Psoas muscle (tissue), 8 donors: ENCODE measurements around the gene GABRB1. TPM values are rescaled to one million over a fixed set of nuclear protein-coding genes. Genes with fewer than 3 reads are reported as not detected.

Experiments
- ATAC-seq, 4 donors: fragments of 200-7000 bp; cut with Tn5 transposase; one replicate each; pipeline ENCODE4 v1.9.1; 2020; ENCODE audit warnings: moderate library complexity in 3 of 4, mild to moderate bottlenecking in 2 of 4
- DNase-seq, 2 donors: peaks; one replicate each; pipeline ENCODE4 v3.0.0-alpha.2; 2020
- H3K27ac ChIP-seq: fragments of 200-600 bp; one replicate; pipeline ENCODE4 v1.8.0; 2022
- H3K27me3 ChIP-seq, 3 donors: fragments of 200-600 bp in 1 of 3; one replicate each; pipeline versions ENCODE4 v1.6.1 to v1.8.0; 2013 to 2022; ENCODE audit warnings: low read length in 2 of 3, mild to moderate bottlenecking in 2 of 3, moderate library complexity in 1 of 3; ENCODE audit not compliant: insufficient read depth in 3 of 3
- H3K36me3 ChIP-seq, 2 donors: fragments of 200-600 bp in 1 of 2; one replicate each; pipeline versions ENCODE4 v1.6.1 to v1.8.0; 2013 to 2022; ENCODE audit warnings: low read depth in 1 of 2, mild to moderate bottlenecking in 1 of 2, moderate library complexity in 1 of 2; ENCODE audit not compliant: insufficient read depth in 1 of 2
- H3K4me1 ChIP-seq: fragments of 200-600 bp; one replicate; pipeline ENCODE4 v1.8.0; 2022
- H3K4me3 ChIP-seq: fragments of 200-600 bp; one replicate; pipeline ENCODE4 v1.8.0; 2022; ENCODE audit warnings: mild to moderate bottlenecking
- H3K9me3 ChIP-seq: fragments of 200-600 bp; one replicate; pipeline ENCODE4 v1.8.0; 2022
- WGBS, 3 donors: extraction: QIAGEN DNeasy Blood & Tissue Kit; methylation state at CpG; one replicate each; pipeline versions ENCODE4 v1.1.6 to v1.1.7; 2013; 5-methylcytosine and 5-hydroxymethylcytosine counted together
- intact Hi-C, 2 donors: fragments of 100-400 bp; cut with DNase I; formaldehyde crosslinking; loops; one replicate each; pipeline versions ENCODE4 v1.11.0 to v1.14.2; 2022
- polyA plus RNA-seq, 3 donors: library from polyadenylated mRNA; stranded (reverse); fragments of 200-250 nt; gene quantifications; one replicate each; pipeline ENCODE4 v1.2.3, GENCODE V29; 2013
- total RNA-seq, 4 donors: library from RNA; stranded (reverse); fragmentation: NEBNext Ultra II Directional in 2 of 4; extraction: Animal tissue kit (Norgen Biotek cat#: 25700) in 2 of 4; gene quantifications; one replicate each; pipeline versions ENCODE4 v1.2.1 to v1.2.4, GENCODE V29; 2021 to 2023
- TF ChIP-seq, protein P1 (sequence below): fragments of 200-600 bp; IDR thresholded peaks from one replicate; pipeline ENCODE4 v1.8.0; 2022; ENCODE audit warnings: antibody characterized with exemption
- donor health status: healthy with polysubstance abuse.
- donor health status: DM: no; HTN: no; CAD: no; lungs with moderate emphysema.
- donor health status: Bipolar disorder and iron deficiency.
- donor health status: healthy.
- donor health status: DM: yes; HTN: yes; CAD: no.
- donor health status: DM: no; HTN: no; CAD: no.
- donor health status: DM: no; HTN: no; CAD: no.
- donor health status: DM: yes; HTN: yes; CAD: no.

The GABRB1 gene
- total and polyA plus RNA-seq, 7 donors: not detected

DNA sequence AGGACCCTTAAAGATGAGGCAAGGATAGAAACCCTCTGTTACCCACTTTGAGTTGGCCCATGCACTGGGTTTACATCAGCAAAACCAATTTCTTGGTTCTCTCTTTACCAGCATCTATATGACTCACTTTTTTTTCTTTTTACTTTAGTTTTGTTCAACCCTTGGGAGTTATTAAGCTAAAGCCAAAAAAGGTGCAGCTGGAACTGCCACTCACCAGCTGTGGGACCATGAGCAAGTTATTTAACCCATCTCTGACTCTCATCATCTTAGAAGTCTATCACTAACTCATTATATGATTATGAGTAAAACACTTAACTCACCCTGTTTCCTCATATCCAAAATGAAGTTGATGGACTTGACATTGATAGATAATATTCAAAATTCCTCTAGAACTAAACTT lies 53.4 kb downstream of the GABRB1 start:
- intact Hi-C loops: no loop called here
- no peak for ATAC-seq
- Histone ChIP-seq H3K4me1 (no peaks in the 10 kb centered on the region), H3K27ac (no peak overlapping the region), H3K4me3 (no peak overlapping the region), H3K36me3 (no peaks in the 10 kb centered on the region), H3K9me3 (no peaks in the 10 kb centered on the region), H3K27me3 (no peaks in the 10 kb centered on the region)
- no peak for DNase-seq
- TF ChIP-seq, protein P1, sequence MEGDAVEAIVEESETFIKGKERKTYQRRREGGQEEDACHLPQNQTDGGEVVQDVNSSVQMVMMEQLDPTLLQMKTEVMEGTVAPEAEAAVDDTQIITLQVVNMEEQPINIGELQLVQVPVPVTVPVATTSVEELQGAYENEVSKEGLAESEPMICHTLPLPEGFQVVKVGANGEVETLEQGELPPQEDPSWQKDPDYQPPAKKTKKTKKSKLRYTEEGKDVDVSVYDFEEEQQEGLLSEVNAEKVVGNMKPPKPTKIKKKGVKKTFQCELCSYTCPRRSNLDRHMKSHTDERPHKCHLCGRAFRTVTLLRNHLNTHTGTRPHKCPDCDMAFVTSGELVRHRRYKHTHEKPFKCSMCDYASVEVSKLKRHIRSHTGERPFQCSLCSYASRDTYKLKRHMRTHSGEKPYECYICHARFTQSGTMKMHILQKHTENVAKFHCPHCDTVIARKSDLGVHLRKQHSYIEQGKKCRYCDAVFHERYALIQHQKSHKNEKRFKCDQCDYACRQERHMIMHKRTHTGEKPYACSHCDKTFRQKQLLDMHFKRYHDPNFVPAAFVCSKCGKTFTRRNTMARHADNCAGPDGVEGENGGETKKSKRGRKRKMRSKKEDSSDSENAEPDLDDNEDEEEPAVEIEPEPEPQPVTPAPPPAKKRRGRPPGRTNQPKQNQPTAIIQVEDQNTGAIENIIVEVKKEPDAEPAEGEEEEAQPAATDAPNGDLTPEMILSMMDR: no peak

DNA sequence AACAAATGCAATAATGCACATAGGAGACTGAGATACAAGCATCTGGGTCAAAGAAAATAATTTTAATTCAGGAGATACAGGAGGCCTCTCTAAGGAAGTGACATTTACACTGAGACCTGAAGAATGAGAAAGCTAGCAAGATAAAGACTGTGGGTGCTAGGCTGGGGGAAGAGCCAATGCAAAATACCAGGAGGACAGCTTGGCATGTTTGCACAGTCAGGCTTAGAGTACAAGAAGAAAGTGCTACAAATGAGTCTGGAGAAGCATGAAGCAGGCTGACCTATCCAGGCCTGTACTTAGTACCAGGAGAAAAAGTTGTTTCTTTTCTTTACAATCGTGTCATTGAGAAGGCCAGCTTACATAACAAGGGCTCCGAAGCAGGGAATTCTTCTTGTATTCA lies 56.9 kb downstream of the GABRB1 start:
- intact Hi-C loops: no loop called here
- H3K4me3 ChIP-seq: no peak overlapping the region
- no peak overlapping the region for H3K27ac ChIP-seq
- WGBS, 3 donors: 54 to 67% (median 58%) methylated on average over 2 of the region's 2 CpGs
- TF ChIP-seq, protein P1: no peak
- H3K9me3 ChIP-seq: no peaks in the 10 kb centered on the region
- DNase-seq: no peak
- no peaks in the 10 kb centered on the region for H3K4me1 ChIP-seq
- H3K36me3 ChIP-seq: no peaks in the 10 kb centered on the region
- no peaks in the 10 kb centered on the region for H3K27me3 ChIP-seq
- no peak for ATAC-seq

DNA sequence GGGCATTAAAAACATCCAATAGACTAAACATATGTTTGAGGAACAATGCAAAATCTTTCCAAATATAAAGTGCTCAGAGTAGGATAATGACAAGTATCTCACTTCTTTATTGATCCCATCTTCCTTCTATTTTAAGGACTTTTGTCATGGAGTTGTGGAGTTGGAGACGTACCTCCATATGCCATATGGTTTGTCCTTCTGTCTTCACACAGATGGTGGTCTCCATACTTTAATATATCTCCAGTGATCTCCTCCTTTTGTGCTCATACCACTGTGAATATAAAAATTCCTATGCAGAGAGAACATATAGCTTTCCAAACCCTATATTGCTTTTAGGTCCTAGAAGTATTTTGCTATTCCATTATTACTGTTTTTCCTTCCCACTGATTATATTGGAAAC lies 64.5 kb downstream of the GABRB1 start:
- TF ChIP-seq, protein P1: no peak
- DNase-seq (no peak), ATAC-seq (no peak)
- no peak overlapping the region for H3K4me3 ChIP-seq
- no peak overlapping the region for H3K27ac ChIP-seq
- no peaks in the 10 kb centered on the region for H3K9me3 ChIP-seq
- no peaks in the 10 kb centered on the region for H3K36me3 ChIP-seq
- no peaks in the 10 kb centered on the region for H3K27me3 ChIP-seq
- no peaks in the 10 kb centered on the region for H3K4me1 ChIP-seq
- intact Hi-C loops: no loop called here
- 74 to 84% (median 83%) methylated on average over 1 of the region's 1 CpG for WGBS, 3 donors

DNA sequence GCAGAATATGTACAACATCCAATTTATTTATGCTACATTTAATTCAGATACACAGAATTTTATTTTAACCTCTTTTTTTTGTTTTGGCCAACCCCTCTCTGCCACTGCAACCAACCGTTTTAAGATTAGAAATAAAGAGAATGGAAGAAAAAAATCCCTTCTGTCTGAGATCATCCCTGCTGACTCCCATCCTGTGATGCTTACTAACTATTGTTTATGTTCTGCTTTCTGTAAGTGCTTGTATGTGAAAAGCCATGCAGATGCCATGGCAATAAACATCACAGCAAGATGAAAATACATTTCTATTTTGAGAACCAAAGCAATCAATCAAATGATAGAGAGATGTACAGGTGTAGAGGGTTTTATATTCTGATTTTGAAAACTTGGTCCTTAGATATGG lies 70.1 kb downstream of the GABRB1 start:
- TF ChIP-seq, protein P1: no peak
- no peak overlapping the region for H3K4me3 ChIP-seq
- DNase-seq (no peak), ATAC-seq (no peak)
- H3K36me3 ChIP-seq: no peaks in the 10 kb centered on the region
- 27 to 61% (median 55%) methylated on average over 1 of the region's 1 CpG for WGBS, 3 donors
- no peaks in the 10 kb centered on the region for H3K4me1 ChIP-seq
- H3K9me3 ChIP-seq: no peaks in the 10 kb centered on the region
- intact Hi-C loops: no loop called here
- H3K27me3 ChIP-seq: no peaks in the 10 kb centered on the region
- no peak overlapping the region for H3K27ac ChIP-seq

DNA sequence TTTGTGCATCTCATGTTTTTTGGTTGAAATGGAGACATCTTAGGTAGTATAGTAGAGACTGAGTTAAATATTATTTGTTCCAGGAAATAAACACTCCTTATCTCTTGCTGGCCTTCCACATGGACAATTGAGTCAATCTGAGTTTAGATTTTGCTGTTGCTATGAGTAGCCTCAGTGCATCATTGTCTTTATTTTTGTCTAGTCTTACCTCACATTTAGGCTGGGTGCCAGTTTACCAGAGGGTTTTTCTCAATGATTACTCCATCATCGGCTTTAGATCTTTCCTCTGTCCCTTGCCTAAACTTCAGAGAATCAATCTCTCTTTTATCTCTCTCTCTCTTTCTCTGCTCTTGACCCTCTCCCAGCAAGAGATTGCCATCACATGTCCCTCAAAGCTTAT lies 73.6 kb downstream of the GABRB1 start:
- Histone ChIP-seq H3K36me3 (no peaks in the 10 kb centered on the region), H3K9me3 (no peaks in the 10 kb centered on the region), H3K27me3 (no peaks in the 10 kb centered on the region), H3K4me1 (no peaks in the 10 kb centered on the region), H3K27ac (no peak overlapping the region), H3K4me3 (no peak overlapping the region)
- WGBS, 3 donors: 79 to 94% (median 82%) methylated on average over 1 of the region's 1 CpG
- intact Hi-C loops: no loop called here
- TF ChIP-seq, protein P1: no peak
- no peak for DNase-seq
- ATAC-seq: no peak
